Epithelial cell of proximal tubule (primary cell): ENCODE data around the gene RBP4. TPM values are rescaled to one million over a fixed set of nuclear protein-coding genes. Genes with fewer than 3 reads are reported as not detected.

Source experiments
- DNase-seq: peaks from one replicate; pipeline ENCODE4 v3.0.0-alpha.2; 2011; ENCODE audit warnings: low read depth
- H3K4me3 ChIP-seq: 2 replicates; pipeline ENCODE4 v1.5.1; 2011; ENCODE audit warnings: low read depth, mild to moderate bottlenecking, low read length
- total RNA-seq: library from RNA; depleted of rRNA; stranded (reverse); fragments of >200 nt; gene quantifications from 2 replicates; pipeline ENCODE4 v1.2.3, GENCODE V29; 2015
- TF ChIP-seq, protein P1 (sequence below): conservative IDR thresholded peaks from 2 replicates; pipeline ENCODE4 v1.5.1; 2012; ENCODE audit warnings: low read depth, mild to moderate bottlenecking, low read length

Gene RBP4
- total RNA-seq, 1 donor from 2014 or later, result 2.4 TPM

DNA sequence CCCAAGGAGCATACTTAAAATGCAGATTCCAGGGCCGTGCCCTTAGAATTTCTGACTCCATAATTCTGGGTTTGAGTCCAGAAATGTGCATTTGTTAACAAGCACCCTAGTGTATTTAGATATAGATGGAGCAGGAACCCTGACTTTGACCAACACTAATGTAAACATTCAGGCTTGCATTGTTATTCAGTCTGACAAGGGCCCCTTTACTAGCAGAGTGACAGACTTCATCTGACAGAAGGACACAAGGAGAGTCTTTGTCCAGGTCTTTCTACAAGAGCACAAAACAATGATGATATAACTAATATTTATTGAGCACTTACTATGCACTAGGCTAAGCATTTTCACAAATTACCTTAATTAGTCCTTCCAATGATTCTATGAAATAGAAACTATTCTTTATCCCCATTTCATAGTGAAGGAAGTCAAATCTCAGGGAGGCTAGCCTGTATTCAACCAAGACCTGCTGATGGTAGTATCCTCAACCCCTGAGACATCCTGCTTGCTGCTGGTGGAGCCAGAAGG, 3.9 kb downstream of the RBP4 start:
- H3K4me3 ChIP-seq, result no peak overlapping the region
- TF ChIP-seq, protein P1, sequence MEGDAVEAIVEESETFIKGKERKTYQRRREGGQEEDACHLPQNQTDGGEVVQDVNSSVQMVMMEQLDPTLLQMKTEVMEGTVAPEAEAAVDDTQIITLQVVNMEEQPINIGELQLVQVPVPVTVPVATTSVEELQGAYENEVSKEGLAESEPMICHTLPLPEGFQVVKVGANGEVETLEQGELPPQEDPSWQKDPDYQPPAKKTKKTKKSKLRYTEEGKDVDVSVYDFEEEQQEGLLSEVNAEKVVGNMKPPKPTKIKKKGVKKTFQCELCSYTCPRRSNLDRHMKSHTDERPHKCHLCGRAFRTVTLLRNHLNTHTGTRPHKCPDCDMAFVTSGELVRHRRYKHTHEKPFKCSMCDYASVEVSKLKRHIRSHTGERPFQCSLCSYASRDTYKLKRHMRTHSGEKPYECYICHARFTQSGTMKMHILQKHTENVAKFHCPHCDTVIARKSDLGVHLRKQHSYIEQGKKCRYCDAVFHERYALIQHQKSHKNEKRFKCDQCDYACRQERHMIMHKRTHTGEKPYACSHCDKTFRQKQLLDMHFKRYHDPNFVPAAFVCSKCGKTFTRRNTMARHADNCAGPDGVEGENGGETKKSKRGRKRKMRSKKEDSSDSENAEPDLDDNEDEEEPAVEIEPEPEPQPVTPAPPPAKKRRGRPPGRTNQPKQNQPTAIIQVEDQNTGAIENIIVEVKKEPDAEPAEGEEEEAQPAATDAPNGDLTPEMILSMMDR, result no peak
- DNase-seq, result no peak

DNA sequence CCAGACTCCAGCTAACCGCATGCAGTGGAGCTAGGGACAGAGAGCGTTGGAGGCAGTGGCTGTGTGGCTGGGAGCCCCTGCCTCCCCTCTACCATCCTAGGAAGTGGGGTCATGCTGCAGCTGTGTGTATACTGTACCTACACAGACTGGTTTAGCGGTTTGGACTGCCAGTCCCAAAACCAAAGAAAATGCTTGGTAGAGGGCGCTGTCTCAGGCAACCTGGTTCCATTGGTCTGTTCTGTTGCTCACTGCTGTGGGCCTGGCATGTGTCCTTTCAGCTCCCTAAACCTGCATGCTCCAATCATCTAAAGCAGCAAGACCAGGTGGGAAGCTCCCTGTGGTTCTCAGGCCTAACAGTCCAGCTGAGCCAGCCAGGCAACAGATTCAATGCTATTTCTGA, 4.5 kb downstream of the RBP4 start:
- TF ChIP-seq, protein P1, result no peak
- H3K4me3 ChIP-seq, result no peak overlapping the region
- no peak for DNase-seq

DNA sequence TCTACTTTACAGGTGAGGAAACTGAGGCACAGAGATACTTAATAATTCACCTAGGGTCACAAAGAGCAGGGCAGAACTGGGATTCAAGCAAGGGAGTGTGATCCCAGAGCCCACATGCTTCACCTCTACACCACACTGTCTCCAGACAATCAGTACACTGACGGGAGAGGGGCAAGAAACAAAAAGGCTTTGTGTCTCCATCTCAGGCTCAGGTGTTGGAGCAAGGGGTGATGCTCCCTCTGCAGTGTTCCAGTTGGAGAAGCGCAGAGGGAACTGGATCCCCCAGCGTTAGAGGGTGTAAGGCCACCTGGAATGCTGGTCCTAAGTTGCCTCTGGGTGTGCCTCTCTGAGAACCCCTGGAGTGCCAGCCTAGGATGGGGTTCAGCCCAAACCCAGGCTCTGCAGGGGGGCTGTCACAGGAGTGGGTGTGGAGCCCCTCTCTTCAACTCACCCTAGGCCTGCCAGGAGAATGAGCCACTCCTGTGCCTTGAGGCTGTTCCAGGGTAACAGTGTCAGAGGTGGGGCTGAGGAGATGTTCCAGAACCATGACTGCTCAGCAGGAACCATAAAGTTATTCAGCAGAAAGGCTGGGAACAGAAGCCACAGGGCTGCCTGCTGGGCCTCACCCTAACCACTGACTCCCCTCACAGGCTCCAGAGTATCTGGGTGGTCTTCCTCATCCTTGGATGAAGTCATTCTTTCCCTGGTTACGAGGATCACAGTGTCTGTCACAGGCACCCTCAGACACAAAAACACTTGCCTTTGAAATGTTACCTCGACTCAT, 5.5 kb downstream of the RBP4 start:
- no peak overlapping the region for H3K4me3 ChIP-seq
- TF ChIP-seq, protein P1, result no peak
- no peak for DNase-seq

DNA sequence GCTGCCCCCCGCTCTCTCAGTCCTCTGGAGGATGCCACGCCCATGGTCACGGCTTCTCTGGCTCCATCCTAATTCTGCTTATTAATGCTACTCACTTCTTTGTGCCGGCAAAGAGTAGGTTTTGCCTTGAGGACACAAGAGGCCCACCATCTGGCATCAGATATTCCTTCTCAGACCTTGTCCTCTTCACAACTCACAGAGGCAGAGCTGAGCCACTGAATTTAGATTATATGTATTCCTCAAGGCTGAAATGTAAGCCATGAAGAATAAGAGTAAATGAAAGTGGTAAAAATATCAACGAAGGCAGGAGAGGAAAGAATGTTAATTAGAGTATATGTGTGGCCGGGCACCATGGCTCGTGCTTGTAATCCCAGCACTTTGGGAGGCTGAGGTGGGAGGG, 6.5 kb downstream of the RBP4 start:
- H3K4me3 ChIP-seq, result no peak overlapping the region
- DNase-seq, result no peak
- TF ChIP-seq, protein P1, result no peak

DNA sequence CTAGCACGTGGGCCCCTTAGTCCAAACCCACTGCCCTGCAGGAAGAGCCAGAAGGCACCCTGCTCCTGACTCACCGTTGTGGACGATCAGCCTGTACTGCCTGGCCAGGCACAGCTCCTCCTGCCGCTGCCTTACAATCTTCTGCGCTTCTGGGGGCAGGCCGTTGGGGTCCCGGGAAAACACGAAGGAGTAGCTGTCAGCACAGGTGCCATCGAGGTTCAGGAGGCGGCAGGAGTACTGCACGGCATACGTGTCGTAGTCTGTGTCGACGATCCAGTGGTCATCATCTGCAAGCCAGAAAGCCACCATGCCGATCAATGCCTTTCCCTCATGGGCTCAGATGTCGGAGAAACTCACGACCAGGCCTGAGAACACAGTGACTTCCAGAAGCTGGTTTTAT, 7.3 kb downstream of the RBP4 start:
- no peak for DNase-seq
- TF ChIP-seq, protein P1, result no peak
- H3K4me3 ChIP-seq, result no peak overlapping the region

DNA sequence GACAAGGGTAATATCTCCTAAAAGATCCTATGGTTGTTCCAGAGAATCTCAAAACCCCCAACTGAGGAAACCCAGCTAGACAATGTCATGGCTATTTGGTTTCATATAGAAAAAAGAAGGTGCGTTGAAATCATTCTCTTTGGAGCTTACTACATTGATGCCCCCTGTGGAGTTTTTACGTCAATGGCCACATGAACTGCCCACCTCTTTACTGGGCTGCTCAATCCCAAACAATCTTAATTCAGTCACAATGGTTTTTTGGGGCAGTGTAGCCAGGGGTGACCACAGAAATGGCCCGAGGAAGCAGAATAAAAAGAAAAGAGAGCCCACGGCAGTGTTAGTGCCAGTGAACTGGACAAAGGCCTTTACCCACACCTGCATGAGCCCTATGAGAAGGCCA, 7.8 kb downstream of the RBP4 start:
- TF ChIP-seq, protein P1, result no peak
- no peak for DNase-seq
- H3K4me3 ChIP-seq, result no peak overlapping the region
